ENCODE measurements around the gene MMP28.

DNA sequence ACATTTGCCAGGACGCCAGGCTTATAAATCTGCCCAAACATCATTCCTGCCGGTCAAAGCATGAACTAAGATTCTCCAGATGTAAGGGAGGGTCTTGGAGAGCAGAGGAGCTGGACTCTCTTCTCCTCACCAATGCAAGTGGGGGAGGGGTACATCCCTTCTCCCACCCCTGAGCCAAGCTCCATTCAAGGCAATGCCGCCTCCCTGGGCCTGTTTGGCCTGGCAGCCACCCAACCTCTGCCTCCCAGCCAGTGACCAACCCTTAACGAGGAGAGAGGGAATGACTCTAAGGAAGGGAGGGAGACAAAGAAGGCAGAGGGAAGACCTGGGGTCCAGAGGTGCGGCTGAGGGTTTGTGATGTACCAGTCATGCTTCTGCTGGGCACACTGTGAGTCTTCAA, 20.9 kb downstream of the MMP28 start:
- TF ChIP-seq POLR2AphosphoS5 (IDR thresholded peaks at IDR 0.05) = peak; percentile 81 to 91
- TF ChIP-seq, protein P1, sequence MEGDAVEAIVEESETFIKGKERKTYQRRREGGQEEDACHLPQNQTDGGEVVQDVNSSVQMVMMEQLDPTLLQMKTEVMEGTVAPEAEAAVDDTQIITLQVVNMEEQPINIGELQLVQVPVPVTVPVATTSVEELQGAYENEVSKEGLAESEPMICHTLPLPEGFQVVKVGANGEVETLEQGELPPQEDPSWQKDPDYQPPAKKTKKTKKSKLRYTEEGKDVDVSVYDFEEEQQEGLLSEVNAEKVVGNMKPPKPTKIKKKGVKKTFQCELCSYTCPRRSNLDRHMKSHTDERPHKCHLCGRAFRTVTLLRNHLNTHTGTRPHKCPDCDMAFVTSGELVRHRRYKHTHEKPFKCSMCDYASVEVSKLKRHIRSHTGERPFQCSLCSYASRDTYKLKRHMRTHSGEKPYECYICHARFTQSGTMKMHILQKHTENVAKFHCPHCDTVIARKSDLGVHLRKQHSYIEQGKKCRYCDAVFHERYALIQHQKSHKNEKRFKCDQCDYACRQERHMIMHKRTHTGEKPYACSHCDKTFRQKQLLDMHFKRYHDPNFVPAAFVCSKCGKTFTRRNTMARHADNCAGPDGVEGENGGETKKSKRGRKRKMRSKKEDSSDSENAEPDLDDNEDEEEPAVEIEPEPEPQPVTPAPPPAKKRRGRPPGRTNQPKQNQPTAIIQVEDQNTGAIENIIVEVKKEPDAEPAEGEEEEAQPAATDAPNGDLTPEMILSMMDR (IDR thresholded peaks at IDR 0.05) = no peak
